K562 (cell line): Measurements from ENCODE around the gene CLPSL2.

ENCODE experiments used
- FOXM1 ChIP-seq, 2 experiments: fragments of 450-650 bp in 1 of 2; sonication (generic) in 1 of 2; formaldehyde crosslinking in 1 of 2; IDR thresholded peaks; 2 replicates each; pipeline versions ENCODE4 v1.6.1 to v1.9.0; 2017 to 2022; ENCODE audit warnings: low read depth in 2 of 2, mild to moderate bottlenecking in 2 of 2, missing genetic modification reagents in 1 of 2, moderate library complexity in 1 of 2
- HNRNPK ChIP-seq: fragments of 200-400 bp; formaldehyde crosslinking; IDR thresholded peaks from one replicate; pipeline ENCODE4 v1.6.1; 2018; ENCODE audit warnings: mild to moderate bottlenecking, low read depth, low read length; ENCODE audit not compliant: poor library complexity, severe bottlenecking
- HNRNPUL1 ChIP-seq: fragments of 200-400 bp; formaldehyde crosslinking; IDR thresholded peaks from 2 replicates; pipeline ENCODE4 v1.6.1; 2017; ENCODE audit warnings: low read length
- MYC ChIP-seq, 2 experiments: fragments of 250-450 bp in 1 of 2; sonication (Bioruptor Pico) in 1 of 2; IDR thresholded peaks; 2 replicates each; pipeline versions ENCODE4 v1.5.1 to v1.6.1; 2012 to 2021; ENCODE audit warnings: low read depth in 2 of 2, borderline replicate concordance in 1 of 2, improper control_type of control experiment in 1 of 2, low read length in 1 of 2, mild to moderate bottlenecking in 1 of 2, moderate library complexity in 1 of 2
- POLR2A ChIP-seq: fragments of 450-650 bp; conservative IDR thresholded peaks from 2 replicates; pipeline ENCODE4 v1.6.1; 2016
- XRCC4 ChIP-seq: IDR thresholded peaks from one replicate; pipeline ENCODE4 v1.6.1; 2011; ENCODE audit not compliant: insufficient read depth, insufficient read length; ENCODE audit errors: extremely low read depth
- ZC3H4 ChIP-seq: sonication (generic); formaldehyde crosslinking; IDR thresholded peaks from 2 replicates; pipeline ENCODE4 v1.9.0; 2021; ENCODE audit warnings: missing genetic modification reagents, borderline replicate concordance
- ZNF764 ChIP-seq: fragments of 250-450 bp; sonication (Bioruptor Pico); IDR thresholded peaks from 2 replicates; pipeline ENCODE4 v1.4.0; 2020; ENCODE audit warnings: low read depth, mild to moderate bottlenecking, moderate library complexity
- TF ChIP-seq, protein P1 (sequence below): sonication (generic); formaldehyde crosslinking; IDR thresholded peaks from 2 replicates; pipeline ENCODE4 v1.8.1; 2023; ENCODE audit warnings: mild to moderate bottlenecking, missing genetic modification reagents, moderate library complexity
- TF ChIP-seq, protein P2 (sequence below): fragments of 450-650 bp; formaldehyde crosslinking; IDR thresholded peaks from 2 replicates; pipeline ENCODE4 v1.4.0; 2020; ENCODE audit warnings: mild to moderate bottlenecking, moderate library complexity
- TF ChIP-seq, protein P3 (sequence below): fragments of 250-450 bp; sonication (Bioruptor Pico); IDR thresholded peaks from 2 replicates; pipeline ENCODE4 v1.8.0; 2022; ENCODE audit warnings: moderate library complexity, mild to moderate bottlenecking, inconsistent platforms

DNA sequence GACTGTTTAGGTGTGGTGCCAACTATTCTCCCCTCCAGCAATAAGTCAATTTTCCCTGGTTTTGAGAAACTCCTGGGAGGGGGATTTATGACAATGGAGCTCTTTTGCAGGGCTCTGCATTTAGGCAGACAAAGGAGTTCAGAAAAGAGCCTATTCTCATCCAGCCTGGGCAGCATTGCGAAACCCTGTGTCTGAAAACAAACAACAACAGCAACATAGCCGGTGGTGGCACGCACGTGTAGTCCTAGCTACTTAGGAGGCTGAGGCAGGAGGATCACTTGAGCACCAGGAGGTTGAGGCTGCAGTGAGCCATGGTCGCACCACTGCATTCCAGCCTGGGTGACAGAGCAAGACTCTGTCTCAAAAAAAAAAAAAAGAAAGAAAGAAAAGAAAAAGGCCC is 14.3 kb downstream of the CLPSL2 start:
- TF ChIP-seq, protein P1, sequence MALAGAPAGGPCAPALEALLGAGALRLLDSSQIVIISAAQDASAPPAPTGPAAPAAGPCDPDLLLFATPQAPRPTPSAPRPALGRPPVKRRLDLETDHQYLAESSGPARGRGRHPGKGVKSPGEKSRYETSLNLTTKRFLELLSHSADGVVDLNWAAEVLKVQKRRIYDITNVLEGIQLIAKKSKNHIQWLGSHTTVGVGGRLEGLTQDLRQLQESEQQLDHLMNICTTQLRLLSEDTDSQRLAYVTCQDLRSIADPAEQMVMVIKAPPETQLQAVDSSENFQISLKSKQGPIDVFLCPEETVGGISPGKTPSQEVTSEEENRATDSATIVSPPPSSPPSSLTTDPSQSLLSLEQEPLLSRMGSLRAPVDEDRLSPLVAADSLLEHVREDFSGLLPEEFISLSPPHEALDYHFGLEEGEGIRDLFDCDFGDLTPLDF (CRISPR knock-in tag) = no peak
- TF ChIP-seq HNRNPUL1 (no peak), HNRNPK (no peak), ZC3H4 (CRISPR knock-in tag) (no peak), FOXM1 (IDR thresholded peaks at IDR 0.05; ENCODE audit: low read depth) (no peak), FOXM1 (CRISPR knock-in tag; IDR thresholded peaks at IDR 0.05; ENCODE audit: low read depth) (no peak), POLR2A (no peak), XRCC4 (no peak), ZNF764 (no peak), MYC (IDR thresholded peaks at IDR 0.05; ENCODE audit: low read depth, low read length) (no peak), MYC (CRISPR knock-in tag; IDR thresholded peaks at IDR 0.05; ENCODE audit: borderline replicate concordance, low read depth) (no peak)
- TF ChIP-seq, protein P2, sequence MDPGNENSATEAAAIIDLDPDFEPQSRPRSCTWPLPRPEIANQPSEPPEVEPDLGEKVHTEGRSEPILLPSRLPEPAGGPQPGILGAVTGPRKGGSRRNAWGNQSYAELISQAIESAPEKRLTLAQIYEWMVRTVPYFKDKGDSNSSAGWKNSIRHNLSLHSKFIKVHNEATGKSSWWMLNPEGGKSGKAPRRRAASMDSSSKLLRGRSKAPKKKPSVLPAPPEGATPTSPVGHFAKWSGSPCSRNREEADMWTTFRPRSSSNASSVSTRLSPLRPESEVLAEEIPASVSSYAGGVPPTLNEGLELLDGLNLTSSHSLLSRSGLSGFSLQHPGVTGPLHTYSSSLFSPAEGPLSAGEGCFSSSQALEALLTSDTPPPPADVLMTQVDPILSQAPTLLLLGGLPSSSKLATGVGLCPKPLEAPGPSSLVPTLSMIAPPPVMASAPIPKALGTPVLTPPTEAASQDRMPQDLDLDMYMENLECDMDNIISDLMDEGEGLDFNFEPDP (CRISPR knock-in tag) = no peak
- TF ChIP-seq, protein P3, sequence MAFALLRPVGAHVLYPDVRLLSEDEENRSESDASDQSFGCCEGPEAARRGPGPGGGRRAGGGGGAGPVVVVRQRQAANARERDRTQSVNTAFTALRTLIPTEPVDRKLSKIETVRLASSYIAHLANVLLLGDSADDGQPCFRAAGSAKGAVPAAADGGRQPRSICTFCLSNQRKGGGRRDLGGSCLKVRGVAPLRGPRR (CRISPR knock-in tag) = no peak
